HEK293 (cell line): ENCODE data around the gene BMPR1A.

Source experiments
- PRDM6 ChIP-seq: fragments of 450-650 bp; formaldehyde crosslinking; IDR thresholded peaks from 2 replicates; pipeline ENCODE4 v1.5.1; 2017; ENCODE audit warnings: missing biosample characterization, missing genetic modification characterization
- YY1 ChIP-seq: fragments of 450-650 bp; formaldehyde crosslinking; IDR thresholded peaks from 2 replicates; pipeline ENCODE4 v1.5.1; 2018; ENCODE audit warnings: missing biosample characterization, missing genetic modification characterization
- ZNF138 ChIP-seq: fragments of 450-650 bp; formaldehyde crosslinking; IDR thresholded peaks from 2 replicates; pipeline ENCODE4 v1.5.1; 2016; ENCODE audit warnings: missing biosample characterization, missing genetic modification characterization, borderline replicate concordance
- ZNF24 ChIP-seq: fragments of 450-650 bp; formaldehyde crosslinking; IDR thresholded peaks from 2 replicates; pipeline ENCODE4 v1.5.1; 2016; ENCODE audit warnings: missing biosample characterization, missing genetic modification characterization
- TF ChIP-seq, protein P1 (sequence below): fragments of 450-650 bp; formaldehyde crosslinking; IDR thresholded peaks from 2 replicates; pipeline ENCODE4 v1.5.1; 2016; ENCODE audit warnings: missing biosample characterization, missing genetic modification characterization

DNA sequence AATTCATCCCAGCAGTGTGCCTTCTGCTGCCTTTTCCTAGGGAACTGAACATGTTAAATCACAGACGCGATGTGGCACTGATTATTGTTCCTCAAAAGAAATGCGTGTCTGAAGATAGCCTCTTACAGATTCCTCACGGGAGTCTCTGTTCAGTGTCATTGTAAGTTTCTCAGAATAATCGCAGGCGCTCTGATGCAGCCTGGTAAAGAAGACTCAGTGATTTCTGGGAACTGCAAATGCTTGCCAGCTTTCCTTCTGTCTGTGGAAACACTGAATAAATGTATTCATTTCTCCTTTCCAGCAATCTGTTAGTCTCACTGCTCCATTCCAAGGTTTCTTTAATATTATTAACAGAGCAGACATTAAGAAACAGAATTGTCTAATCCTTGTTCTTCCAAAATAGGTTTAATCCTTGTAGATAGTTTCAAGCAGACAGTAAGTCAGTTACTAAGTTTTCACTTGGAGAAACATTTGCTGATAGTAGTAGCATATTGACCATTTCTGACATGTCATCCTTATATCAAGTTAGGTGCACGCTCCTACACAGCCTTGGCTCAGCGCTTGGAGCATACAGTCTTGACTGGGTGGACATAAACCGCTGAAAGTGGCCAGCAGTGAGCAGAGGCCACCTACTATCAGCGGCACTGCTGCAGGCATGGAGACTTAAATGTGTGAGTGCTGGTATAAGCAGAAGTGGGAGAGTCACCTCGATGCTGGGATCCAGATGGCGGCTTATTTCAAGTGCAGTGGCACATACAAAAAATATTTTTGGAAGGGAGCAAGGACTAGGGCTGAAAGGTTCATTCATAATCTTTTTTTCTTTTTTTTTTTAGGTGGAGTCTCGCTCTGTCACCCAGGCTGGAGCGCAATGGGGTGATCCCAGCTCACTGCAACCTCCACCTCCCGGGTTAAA lies 173.3 kb downstream of the BMPR1A start:
- TF ChIP-seq, protein P1, sequence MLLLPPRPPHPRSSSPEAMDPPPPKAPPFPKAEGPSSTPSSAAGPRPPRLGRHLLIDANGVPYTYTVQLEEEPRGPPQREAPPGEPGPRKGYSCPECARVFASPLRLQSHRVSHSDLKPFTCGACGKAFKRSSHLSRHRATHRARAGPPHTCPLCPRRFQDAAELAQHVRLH (tag by site-specific recombination): no peak
- no peak for TF ChIP-seq PRDM6
- TF ChIP-seq ZNF24 (tag by site-specific recombination): no peak
- TF ChIP-seq YY1 (tag by site-specific recombination): no peak
- no peak for TF ChIP-seq ZNF138
